ENCODE measurements around the gene EXOC4.
"Not testable (repeated sequence)": the region's sequence is repeated elsewhere in the genome, so short reads cannot be mapped to it uniquely, and the experiment has no call there.

Gene EXOC4

DNA sequence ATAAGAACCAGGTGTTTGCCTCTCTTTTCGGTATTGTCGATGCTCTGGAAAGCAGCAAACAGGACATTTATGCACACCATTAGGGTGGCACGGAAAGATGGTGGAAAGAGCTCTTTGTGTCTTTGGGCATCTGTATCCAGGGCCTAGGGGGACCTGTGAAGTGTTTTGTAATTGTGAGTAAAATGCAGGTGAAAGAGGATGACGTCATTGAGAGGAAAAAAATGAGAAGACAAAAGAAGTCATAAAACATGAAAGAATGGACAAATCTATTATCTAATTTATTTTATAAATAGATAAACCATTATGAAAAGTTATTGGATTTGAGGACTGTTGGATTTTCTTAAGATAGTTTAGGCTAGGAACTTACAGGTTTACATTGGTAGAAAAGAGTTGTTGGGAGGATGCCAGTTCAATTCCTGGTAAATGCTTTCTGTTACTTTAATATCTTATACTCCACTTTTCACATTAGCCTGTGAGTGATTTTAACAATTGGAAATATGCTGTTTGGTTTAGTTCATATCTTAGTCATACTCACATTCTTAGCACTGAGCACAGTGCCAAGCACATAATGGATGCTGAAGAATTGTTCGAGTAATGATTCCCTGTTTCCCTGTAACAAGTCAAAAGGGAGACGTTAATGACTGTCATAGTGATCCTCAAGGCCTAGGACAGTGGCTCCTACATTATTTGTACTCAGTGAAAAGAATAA is 62.6 kb downstream of the EXOC4 start:
- no peak for DNase-seq (ENCODE audit: low spot score)

DNA sequence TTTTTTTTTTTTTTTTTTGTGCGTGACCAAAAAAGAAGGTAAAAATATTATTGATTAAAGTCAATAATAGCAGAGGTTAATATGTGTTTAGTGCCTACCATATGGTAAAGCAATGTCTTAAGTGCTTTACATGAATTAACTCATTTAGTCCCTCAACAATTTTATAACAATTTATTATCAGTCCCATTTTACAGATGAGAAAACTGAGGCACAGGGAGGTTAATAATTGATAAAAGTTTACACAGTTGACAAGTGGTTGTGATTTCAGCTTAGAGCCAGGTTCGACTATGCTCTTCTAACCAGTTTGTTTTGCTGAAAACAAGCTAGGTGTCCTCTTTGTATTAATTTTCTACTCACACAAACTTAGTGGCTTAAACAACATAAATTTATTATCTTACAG is 67.0 kb downstream of the EXOC4 start:
- no peak for DNase-seq (ENCODE audit: low spot score)

DNA sequence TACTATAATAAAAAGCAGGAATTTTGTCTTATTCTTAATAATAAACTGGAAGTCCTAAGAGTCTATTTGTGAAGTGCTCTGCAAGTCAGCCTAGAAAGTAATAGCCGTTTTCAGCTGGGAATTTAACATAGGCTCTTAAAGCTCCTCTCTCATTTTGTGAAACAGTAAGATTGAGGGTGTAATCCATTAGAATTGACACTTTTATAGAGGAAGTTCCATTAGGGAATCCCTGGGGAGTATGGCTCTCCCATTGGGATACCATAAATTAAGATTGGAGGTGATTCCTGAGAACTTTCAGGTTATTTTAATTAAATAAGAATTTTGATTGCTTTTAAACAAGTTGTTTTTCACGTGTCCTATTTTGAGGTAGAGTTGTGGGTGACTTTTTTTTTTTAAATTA is 68.0 kb downstream of the EXOC4 start:
- no peak for DNase-seq (ENCODE audit: low spot score)

DNA sequence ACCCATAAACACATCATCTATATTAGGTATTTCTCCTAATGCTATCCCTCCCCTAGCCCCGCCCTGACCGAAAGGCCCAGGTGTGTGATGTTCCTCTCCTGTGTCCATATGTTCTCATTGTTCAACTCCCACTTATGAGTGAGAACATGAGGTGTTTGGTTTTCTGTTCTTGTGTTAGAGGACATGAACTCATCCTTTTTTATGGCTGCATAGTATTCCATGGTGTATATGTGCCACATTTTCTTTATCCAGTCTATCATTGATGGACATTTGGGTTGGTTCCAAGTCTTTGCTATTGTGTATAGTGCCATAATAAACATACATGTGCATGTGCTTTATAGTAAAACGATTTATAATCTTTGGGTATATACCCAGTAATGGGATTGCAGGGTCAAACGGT is 68.5 kb downstream of the EXOC4 start:
- not testable (repeated sequence) for DNase-seq (ENCODE audit: low spot score)

DNA sequence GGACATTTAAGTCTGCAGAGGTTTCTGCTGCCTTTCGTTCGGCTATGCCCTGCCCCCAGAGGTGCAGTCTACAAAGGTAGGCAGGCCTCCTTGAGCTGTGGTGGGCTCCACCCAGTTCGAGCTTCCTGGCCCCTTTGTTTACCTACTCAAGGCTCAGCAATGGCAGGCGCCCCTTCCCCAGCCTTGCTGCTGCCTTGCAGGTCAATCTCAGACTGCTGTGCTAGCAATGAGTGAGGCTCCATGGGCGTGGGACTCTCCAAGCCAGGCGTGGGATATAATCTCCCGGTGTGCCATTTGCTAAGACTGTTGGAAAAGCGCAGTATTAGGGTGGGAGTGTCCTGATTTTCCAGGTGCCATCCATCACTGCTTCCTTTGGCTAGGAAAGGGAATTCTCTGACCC is 73.9 kb downstream of the EXOC4 start:
- DNase-seq (ENCODE audit: low spot score) = not testable (repeated sequence)

DNA sequence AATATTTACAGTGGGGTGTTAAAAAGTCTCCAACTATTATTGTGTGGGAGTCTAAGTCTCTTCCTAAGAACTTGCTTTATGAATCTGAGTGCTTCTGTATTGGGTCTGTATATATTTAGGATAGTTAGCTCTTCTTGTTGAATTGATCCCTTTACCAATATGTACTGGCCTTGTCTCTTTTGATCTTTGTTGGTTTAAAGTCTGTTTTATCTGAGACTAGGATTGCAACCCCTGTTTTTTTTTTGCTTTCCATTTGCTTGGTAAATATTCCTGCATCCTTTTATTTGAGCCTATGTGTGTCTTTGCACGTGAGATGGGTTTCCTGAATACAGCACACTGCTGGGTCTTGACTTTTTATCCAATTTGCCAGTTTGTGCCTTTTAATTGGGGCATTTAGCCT is 75.1 kb downstream of the EXOC4 start:
- DNase-seq (ENCODE audit: low spot score) = not testable (repeated sequence)

DNA sequence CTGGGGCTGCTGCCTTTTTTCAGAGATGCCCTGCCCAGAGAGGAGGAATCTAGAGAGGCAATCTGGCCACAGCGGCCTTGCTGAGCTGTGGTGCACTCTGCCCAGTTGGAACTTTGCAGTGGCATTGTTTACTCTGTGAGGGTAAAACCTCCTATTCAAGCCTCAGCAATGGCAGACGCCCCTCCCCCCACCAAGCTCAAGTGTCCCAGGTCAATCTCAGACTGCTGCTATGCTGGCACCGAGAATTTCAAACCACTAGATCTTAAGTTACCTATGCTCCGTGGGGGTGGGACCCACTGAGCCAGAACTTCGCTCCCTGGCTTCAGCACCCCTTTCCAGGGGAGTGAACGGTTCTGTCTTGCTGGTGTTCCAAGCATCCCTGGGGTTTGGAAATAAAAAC is 77.2 kb downstream of the EXOC4 start:
- DNase-seq (ENCODE audit: low spot score) = no peak

DNA sequence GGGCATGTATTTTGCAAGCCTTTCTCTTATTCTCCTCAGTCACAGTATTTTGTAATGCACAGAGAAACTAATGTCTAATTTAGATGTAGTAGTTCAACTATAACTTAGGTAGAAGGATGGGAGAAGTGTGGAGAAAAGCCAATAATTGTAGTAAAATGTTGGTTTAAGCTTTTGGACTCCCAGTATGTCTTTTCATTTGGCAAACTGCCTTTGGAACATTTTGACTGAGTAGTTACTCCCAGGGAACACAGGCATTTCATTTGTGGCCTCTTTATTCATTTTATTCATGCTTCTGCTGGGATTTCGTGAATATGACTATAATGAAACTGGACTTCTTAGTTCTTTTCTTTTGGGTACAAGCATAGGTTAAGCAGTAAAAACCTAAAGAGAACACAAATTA is 79.0 kb downstream of the EXOC4 start:
- DNase-seq (ENCODE audit: low spot score) = no peak

DNA sequence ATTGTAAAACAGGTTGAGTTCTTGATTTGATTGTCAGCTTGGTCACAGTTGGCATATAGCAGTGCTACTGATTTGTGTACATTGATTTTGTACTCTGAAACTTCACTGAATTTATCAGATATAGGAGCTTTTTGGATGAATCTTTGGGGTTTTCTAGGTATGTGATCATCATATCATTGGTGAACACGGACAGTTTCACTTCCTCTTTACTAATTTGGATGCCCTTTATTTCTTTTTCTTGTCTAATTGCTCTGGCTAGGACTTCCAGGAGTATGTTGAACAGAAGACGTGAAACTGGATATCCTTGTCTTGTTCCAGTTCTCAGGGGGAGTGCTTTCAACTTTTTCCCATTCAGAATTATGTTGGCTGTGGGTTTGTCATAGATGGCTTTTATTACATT is 86.9 kb downstream of the EXOC4 start:
- no peak for DNase-seq (ENCODE audit: low spot score)

DNA sequence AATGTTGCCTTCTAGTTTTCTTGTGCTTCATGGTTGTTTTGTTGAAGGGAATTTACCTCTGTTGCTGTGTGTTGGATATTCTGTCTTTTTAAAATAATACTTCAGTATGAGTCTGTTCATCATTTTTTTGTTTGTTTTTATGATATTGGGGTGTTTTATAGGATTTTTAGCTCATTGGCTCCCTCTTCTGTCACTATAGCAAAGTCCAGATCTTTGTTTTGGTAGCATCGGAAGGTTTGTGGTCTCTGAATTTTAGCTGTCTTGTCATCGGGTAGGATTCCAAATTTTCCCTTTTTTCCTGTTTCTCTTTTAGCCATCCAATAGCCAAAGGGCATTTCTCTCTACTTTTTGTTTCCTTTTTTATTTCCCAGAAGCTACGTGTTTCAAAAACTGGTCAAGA is 91.4 kb downstream of the EXOC4 start:
- no peak for DNase-seq (ENCODE audit: low spot score)

DNA sequence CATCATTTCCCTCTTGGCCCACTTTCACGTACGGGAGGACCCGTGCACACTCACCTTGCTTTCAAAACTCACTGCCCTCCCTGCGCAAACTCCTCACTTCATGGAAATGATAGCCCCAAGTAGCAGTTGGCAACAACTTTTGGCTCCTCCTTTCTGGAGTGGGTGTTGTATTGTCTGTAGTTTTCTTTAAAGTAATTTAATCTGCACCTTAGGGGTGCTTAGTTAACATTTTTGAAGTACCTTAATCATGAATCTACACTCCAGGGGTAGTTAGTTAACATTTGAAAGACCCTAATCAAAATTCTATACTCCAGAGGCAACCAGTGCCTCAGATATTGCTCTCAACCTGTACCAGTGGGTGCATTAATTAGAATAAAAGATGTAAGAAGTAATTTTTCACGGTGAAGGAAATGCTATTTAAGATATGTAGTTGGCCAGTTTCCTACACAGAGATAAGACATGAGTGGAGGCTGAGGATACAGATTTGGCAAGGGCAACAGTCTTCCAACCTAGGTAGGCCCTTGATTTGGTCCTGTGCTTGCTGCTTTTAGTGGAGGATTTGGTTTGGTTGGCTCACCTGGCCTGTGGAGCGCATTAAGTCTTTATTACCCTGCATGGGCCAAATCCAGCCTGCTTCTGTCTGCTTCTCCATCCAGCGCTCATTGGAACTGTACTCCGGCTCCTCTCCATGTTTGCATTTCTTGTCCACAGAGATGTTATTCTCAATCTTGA is 93.0 kb downstream of the EXOC4 start:
- DNase-seq (ENCODE audit: low spot score) = no peak

DNA sequence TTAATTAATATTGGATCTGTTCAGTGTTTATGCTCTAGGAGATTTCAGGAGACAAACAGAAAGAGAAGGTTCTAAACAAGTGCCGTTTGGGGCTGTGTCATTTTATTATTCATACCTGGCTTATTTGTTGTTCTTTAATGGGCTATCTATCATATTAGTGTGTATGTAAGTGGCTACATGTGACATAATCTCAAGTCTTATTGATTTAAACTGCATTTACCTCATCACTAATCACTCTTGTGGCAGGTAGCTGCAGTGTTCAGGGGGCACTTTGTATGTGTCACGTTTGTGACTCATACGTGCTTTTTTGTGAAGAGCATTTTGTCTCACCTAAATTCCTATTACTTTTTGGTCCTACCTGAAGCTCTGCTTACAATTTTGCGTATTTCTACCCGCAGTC is 95.4 kb downstream of the EXOC4 start:
- no peak for DNase-seq (ENCODE audit: low spot score)

DNA sequence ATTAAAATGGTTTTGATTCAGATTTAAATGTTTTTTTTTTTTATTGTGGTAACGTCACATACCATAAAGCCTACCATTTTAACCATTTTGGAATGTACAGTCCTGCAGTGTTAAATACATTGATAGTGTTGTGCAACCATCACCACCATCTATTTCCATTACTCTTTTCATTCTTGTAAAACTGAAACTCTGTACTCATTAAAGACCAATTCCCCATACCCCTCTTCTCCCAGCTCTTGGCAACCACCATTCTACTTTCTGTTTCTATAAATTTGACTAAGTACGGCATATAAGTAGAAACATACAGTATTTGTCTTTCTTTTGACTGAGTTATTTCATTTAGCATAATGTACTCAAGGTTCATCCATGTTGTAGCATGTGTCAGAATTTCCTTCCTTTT is 96.2 kb downstream of the EXOC4 start:
- no peak for DNase-seq (ENCODE audit: low spot score)

DNA sequence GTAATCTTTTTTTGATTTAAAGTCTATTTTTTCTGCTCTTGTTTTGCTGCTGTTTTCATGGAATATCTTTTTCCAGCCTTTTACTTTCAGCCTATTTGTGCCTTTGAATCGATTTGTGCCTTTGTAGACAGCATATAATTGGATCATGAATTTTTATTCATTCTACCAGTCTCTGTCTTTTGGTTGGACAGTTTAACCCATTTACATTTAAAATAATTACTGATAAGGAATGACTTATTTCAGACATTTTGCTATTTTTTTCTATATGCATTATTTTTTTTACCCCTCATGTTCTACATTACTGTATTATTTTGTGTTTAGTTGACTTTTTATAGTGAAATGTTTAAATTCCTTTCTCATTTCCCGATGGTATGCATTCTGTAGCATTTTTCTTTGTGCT is 99.6 kb downstream of the EXOC4 start:
- no peak for DNase-seq (ENCODE audit: low spot score)

DNA sequence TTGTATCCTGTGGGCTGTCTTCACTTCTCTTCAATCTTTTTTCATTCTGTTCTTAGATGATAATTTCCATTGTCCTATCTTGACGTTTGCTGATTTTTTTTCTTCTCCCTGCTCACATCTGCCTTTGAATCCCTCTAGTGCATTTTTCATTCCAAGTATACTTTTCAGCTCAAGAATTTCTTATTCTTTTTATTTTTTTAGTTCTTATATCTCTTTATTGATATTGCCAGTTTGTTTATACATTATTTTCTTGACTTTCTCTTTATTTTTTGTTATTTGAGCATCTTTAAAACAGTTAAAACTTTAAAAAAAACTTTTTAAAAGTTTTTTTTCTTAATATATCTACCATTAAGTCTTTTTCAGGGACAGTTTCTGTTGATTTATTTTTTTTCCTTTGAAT is 100.9 kb downstream of the EXOC4 start:
- DNase-seq (ENCODE audit: low spot score) = no peak

DNA sequence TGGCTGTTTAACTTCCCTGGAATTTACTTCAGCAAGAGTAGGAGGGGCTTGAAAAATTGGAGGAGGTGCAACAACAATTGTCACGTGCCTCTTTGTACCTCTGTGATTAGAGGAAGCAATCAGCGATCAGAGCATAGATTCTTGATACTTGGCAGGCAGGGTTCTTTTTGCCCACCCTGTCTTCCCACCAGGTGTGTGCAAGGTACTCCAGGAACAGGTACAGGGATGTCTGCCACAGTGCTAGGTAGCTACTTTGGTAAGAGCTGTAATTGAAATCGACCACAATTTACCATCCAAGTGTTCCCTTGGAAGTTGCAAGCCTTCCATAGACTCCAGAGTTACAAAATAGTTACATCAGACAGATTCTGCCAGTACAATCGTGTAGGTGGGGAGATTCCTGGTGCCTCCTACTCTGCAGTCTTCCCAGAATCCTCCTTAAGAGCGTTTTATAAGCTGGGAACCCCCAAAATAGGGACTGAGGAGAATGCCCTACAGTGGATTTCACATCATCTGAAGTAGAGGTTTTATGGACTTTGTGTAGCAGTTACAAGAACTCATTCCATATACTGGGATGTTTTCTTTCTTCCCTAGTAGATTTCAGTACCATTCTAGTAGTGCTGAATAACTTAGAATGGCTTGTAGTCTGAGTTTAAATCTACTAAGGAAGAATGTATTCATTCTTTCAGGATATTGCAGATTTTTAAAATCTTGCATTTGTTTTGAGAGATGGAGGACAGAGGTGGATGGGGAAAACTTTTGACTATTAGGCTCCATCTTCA is 101.9 kb downstream of the EXOC4 start:
- DNase-seq (ENCODE audit: low spot score) = no peak

DNA sequence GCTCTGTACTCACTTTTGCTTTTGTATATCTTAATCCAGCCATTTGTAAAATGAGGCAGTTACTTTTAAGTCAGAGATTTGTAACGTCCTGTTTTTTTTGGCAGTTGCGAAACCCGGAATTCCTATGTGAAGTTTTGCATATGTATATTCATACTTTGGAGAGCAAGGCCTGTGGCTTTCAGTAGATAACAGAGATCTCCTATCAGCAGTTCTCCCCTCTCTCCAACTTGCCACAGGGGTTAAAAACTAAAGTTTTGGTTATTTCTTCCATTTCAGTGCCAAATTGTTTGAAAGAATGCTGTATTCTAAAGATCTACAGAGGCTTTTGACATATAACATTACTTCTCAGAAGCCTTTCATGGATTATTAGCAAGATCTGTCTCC is 102.4 kb downstream of the EXOC4 start:
- DNase-seq (ENCODE audit: low spot score) = no peak

DNA sequence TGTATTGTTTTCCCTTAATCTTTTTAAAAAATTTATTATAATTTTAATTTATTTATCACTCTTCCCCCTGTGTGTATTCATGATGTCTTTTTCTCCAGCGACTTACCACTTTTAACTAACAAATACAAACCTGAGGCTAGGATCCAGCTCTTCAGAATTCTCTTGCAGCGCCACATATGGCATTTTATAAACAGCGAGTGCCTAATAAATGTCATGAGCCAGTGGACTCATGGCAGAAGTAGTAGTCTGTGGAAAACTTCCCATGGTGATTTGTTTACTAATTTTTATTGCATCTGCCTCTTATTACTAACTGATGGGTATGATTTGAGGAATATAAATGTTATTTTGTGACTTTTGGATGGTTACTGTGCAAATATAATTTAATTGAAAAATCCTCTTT is 102.9 kb downstream of the EXOC4 start:
- no peak for DNase-seq (ENCODE audit: low spot score)

DNA sequence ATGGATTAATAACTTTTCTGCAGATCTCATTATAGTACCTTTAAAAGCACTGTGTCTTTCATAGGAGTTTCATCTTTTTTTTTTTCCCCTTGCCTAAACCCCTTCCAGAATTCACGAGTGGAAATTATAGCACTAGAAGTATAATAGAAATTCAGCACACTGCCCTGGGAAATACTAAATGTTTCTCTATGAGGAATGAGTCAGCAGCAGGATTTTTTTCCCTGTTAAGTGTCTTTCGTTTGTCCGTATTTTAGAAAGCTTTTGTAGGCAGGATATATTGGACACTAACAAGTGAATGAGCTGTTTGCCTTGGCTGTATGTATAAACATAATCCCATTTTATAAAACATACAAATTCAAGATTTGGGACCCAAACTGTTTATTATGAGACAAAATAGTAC is 105.8 kb downstream of the EXOC4 start:
- no peak for DNase-seq (ENCODE audit: low spot score)

DNA sequence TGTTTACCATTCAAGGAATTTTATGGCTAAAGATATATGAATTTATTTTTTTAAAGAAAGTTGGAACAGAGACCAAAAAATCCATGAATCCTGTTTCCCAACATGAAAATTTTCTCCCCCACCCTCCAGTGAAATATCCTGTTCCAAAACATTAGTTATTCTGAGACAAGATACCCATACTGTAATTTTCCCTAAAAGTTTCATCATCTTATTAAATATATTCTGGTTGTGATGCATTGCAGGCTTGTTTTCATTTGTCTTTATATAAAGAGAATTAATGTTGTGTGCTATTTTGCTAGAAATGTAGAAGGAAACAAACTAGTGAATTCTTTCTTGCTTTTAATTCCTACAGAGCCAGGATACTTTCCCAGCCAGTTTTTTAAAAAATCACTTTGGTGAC is 106.6 kb downstream of the EXOC4 start:
- no peak for DNase-seq (ENCODE audit: low spot score)

DNA sequence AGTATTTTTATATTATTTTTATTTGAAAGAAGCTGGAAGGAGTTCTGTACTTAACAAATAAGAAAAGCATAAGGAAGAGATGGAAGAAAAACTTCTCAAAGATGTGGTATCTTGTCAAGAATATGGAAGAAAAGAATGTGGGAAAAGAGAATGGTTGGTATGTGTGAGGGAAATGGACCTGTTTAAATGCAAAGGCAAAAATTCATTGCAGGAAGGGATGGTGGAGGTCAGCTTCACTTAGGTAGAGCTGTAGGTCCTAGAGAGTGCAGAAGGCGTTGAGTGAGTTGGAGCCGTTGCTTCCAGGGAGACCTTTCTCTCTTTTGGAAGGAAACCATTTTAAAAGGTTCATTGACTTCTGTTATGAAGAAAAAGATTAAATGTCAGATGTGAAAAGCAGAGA is 107.3 kb downstream of the EXOC4 start:
- DNase-seq (ENCODE audit: low spot score) = no peak

DNA sequence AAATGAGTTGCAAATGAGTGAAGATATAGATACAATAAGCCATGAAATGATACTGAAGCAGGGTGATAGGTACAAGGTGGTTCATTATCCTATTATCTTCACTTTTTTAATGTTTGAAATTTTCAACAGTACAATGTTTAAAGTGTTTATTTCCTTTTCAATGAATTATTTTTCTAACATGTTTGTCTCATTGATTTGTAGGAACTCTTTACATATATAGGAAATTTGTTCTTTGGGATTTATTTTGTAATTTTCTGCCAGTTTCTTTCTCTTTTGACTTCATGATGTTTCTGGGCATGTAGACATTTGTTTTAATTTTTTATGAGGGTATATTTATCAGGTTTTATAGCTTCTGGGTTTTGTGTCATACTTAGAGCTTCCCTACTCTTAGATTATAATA is 108.9 kb downstream of the EXOC4 start:
- DNase-seq (ENCODE audit: low spot score) = no peak

DNA sequence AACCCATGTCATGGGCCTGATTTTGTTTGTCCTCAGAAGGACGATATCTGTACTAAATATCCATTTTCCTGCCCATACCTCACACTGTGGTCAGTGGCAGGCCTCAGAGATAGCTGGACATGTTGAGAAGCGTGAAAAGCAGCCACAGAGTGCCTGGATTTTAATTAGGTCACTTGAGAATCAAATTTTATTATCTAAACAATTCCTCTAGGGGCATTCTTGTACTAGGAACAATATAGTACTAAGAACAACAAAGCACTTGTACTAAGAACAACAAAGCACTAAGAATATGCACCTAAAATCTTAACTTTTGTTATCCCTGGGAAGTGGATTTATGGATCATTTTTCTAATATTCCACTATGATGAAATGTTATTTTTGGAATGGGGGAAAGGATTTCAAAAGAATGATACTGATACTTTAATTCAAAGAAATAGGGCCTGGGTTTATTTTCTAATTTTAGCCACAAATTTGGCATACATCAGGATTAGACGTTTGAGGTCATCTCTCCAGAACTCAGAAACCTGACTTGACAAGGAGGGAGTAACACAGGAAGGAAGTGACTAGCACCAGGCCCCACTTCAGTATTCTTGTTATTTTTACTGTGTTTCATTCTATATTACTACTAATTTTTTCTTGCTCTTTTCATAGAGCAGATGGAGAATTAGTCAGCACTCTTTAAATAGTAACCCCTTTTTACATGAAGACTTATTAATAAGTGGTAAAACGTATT is 112.2 kb downstream of the EXOC4 start:
- no peak for DNase-seq (ENCODE audit: low spot score)
